ENCODE results near the gene TPST2.

Gene TPST2

DNA sequence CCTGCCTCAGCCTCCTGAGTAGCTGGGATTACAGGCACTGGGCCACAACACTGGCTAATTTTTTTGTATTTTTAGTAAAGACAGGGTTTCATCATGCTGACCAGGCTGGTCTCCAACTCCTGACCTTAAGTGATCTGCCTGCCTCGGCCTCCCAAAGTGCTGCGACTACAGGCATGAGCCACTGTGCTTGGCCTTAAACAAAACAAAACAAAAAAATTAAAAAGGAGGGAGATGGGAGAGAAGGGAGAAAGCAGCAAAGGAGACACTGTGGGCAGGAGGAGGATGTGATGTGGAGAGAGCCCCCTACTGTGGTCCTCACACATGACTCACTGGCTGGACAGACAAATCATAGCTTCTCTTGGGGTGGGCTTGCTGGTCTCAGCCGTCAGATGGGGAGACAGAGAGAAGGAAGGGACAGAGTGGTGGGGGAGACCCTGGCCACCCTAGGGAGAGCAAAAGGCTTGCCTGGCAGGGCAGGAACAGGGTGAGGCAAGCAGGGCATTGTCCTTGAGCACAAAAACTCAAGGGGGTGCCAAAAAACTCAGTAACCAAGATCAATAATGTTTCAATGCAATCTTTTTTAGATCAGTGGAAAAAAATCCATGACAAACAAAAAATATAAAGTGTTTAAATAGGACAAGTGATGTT is 31.6 kb downstream of the TPST2 start:
- DNase-seq: no peak

DNA sequence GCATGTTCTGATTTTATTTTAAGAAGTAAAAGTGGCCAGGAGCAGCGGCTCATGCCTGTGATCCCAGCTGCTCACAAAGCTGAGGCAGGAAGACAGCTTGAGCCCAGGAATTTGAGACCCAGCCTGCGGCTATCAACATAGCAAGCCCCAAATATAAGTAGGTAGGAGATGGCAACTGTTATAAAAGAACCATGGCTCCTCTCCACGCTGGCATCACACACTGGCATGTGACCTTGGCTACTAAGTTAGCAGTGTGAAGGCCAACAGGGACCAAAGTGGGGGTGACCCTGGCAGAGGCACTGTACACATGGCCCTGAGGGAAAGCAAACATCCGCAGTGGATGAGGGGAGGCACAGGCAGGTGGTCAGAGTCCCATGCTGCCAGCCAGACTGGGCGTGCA is 33.0 kb downstream of the TPST2 start:
- no peak for DNase-seq

DNA sequence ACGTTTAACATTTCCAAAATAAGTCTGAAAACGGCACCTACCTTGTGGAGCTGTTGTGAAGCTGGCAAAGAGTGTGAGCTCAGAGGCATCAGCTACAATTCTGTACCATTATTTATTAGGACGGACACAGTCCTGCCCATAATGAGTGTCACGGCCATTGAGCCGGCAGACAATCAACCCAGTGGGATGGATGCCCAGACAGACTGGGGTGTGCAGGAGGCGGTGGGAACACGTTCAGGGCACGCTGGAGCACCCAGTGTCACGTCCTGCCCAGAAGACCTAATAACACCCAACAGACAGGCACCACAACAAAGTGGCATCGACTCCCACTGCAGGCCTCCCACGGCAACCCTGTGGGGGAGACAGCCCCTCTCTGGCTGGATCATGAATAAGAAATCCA is 34.5 kb downstream of the TPST2 start:
- DNase-seq: peak in 2 of 56 donors; percentile 10 to 38

DNA sequence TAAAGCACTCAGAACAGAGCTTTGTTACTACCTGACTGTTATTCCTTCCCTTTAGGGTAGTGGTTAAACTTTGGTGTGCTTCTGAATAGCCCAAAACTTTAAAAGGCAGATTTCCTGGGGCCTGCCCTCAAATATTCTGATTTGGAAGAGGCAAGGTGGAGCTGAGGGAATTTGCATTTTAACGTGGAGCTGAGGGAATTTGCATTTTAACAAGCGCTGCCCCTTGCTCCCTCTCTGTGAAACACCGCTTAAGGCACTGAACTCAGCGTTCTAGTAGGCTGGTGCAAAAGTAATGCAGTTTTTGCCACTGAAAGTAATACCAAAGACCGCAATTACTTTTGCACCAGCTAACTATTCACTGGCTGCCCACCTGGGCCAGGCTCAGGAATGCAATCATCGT is 35.0 kb downstream of the TPST2 start:
- no peak for DNase-seq

DNA sequence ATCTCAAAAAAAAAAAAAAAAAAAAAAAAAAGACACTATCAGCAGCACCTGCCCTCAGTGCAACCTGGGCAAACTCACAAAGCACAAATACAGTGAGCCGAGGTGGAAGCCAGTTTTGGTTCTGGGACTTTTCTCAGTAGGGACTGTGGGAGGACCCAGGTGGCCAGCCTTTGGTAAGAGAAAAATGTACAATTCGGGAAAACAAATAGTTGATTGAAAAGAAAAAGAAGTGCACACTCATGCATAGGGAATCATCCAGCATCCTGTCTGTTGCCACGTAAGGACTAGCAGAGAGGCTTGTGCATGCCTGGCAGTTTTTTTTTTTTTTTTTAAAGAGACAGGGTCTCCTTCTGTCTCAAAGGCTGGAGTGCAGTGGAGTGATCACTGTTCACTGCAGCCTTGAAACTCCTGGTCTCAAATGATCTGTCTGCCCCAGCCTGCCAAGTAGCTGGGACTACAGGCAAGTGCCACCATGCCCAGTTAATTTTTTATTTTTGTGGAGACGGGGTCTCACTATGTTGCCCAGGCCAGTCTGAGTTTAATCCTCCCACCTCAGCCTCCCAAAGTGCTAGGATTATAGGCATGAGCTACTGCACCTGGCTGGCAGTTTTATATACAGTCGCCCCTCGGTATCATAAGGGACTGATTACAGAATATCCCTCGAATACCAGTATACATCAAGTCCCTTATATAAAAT is 36.7 kb downstream of the TPST2 start:
- no peak for DNase-seq

DNA sequence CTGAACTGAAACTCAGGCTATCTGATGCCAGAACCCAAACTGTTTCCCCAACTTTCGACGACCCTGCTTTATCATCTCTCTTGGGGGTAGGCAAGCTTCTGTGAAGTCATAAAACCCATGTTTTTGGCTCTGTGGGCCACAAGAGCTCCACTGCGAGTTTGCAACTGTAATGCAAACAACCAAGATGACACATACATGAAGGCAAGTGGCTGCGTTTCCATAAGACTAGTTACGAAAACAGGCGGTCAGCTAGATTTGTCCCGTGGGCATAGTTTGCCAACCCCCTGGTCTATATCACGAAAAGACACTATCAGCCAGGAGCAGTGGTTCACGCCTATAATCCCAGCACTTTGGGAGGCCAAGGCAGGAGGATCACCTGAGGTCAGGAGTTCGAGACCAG is 37.5 kb downstream of the TPST2 start:
- DNase-seq: no peak

DNA sequence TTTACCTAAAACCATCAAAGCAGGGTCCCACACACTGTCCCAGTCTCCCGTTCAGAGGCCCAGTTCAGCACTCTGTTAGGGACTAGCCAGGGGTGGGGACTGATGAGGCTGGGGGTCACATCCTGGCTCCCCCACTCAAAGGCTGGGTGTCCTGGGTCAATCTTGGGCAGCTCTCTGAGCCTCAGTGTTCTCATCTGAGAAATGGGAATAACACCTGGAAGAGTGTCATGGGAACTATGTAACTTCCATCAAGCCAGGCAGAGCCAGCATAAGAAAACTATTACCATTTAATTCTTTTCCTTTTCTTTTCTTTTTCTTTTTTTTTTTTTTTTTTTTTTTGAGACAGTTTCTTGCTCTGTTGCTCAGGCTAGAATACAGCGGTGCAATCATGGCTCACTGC is 38.4 kb downstream of the TPST2 start:
- DNase-seq: no peak

DNA sequence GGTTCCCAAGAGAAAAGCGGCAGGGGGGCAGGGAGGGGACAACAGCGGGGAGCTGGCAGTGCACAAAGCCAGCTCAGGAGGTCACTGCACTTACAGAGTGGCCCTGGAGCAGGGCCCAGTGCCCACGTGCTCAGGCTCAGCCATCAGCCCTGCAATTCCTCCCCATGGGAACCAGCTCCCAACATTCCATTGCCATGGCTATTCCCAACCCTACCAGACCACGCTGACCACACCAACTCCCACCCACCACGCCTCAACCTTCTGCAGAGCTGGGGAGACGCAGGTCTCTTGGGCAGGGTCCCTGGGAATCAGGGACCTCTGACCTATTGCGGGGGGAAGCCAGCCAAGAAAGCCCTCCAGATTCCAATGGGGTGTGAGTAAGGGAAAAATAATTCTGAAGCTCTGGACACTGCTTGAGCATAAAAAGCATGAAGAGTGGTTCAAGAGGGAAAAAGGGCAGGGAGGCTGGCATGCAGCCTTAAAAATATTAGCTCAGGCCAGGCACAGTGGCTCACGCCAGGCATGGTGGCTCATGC is 39.4 kb downstream of the TPST2 start:
- DNase-seq: peak in 35 of 56 donors; percentile 8 to 71 (median 36)

DNA sequence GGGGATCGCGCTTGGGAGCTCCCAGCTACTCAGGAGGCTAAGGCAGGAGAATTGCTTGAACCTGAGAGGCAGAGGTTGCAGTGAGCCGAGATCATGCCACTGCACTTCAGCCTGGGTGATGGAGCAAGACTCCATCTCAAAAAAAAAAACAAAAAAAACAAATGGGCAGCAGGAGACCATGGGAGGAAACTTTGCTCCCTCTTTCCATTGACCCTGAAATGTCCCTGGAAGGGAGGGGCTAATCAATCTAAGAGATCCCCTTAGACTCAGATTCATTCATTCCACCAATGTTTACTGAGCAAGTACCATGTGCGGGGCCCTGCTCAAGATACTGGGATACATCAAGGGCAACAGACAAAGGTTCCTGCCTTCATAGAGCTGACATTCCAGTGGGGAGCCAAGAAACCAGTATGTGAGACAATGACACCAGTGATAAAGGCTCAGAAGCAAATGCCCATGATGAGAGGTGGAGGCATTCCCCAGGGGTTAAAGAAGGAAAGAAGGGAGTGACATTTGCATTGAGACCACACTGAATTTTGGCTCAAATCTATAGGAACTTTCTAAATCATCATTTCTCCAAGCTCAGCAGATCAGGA is 39.9 kb downstream of the TPST2 start:
- no peak for DNase-seq

DNA sequence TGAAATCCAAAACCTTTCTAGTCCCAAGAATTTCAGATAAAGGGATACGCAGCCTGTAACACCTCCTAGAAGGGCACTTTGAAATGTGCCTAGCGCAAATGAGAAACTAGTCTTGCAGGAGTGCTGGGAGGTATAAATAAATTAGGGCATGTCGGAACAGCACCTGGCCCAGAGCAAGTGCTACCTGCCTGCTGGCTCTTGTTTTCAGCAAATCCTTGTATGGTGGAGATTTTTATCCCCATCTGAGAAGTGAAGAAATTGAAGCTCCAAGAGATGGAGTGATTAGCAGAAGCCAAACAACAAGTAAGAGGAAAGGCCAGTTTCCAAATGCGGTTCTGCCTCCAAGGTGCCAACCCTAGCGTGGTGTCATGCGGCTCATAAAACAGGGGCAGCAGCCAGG is 40.9 kb downstream of the TPST2 start:
- DNase-seq: no peak

DNA sequence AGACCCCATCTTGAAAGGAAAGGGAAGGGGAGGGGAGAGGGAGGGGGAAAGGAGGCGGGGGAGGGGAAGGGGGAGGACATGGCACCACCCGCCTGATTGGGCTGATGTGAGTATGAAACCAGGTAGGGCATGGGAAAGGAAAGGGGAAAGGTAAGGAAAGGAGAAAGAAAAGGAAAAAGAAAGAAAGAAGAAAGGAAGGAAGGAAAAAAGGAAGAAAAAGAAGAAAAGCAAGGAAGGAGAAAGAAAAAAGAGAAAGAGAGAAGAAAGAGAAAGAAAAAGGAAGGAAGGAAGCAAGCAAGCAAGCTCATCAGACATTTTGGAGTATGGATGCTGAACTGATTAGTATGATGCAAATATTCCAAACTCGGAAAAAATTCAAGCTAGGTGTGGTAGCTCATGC is 41.6 kb downstream of the TPST2 start:
- no peak for DNase-seq

DNA sequence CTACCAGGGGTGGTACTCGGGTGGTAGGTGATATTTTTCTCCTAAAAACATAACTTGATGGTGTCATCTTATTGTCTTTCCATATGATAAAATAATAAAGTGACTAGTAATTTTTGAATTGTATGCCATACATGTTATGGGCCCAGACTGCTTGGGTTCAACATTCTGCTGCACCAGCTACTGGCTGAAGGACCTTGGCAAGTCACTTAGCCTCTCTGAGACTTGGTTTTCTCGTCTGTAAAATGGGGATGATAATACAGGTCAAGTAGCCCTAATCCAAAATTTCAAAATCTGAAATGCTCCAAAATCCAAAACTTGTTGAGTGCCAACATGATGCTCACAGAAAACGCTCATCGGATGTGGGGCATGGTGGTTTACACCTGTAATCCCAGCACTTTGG is 42.1 kb downstream of the TPST2 start:
- DNase-seq: no peak

DNA sequence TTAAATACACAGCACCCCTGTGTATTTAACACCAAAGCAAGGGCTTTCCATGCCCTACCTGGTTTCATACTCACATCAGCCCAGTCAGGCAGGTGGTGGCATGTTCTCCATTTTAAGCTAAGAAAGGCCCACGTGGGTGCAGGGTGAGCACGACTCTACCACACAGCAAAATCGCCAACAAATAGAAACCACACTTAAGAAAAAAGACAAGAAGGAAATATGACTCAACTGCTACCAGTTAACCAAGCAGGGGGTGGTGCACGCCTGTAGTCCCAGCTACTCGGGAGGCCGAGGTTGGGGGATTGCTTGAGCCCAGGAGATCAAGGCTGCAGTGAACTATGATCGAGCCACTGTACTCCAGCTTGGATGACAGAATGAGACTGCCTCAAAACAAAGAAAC is 42.5 kb downstream of the TPST2 start:
- DNase-seq: no peak

DNA sequence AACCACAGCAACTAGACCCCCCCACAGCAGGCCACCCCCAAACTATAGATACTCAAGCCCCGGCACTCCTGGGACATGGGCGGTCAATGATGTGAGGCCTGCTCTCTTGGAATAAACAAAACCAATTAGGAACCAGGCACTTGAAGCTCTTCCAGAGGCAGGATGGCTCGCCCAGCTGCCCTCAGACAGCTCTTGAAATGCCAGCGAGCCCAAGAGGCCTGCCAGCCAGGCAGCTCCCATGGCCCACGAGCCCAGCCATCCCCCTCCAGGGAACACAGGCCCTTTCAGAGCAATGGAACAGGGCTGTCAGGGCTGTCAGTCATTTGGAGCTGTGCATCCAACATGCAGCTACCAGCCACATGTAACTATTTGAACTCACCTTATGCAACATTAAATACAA is 43.6 kb downstream of the TPST2 start:
- DNase-seq: peak in 23 of 56 donors; percentile 7 to 67 (median 27)

DNA sequence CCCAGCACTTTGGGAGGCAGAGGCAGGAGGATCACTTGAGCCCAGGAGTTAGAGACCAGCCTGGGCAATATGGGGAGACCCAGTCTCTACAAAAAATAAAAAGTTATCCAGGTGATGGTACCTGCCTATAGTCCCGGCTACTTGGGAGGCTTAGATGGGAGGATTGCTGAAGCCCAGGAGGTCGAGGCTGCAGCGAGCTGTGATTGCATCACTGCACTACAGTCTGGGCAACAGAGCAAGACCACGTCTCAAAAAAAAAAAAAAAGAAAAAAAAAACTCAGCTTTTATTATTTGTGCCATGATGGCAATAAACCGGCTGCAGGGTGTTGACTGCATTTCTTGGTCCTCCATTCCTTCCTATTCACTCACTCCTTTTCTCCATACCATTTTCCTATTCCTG is 44.1 kb downstream of the TPST2 start:
- DNase-seq: no peak

DNA sequence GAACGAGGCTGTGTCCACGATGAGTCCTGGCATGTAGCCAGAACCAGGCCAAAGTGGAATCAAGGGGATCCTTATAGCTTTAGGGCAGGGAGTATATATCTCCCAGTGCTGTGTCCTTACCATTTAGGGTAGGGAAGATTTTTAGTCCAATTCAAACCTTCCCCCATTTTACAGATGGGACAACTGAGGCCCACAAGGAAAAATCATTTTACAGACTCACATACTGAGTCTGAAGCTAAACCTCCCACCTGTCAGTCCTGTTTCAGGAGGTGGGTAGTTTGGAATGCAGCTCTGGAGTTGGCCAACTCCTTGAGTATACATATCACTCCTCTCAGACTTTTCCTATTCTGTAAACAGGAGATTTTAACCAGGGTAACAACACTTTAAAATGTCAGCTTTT is 44.5 kb downstream of the TPST2 start:
- no peak for DNase-seq

DNA sequence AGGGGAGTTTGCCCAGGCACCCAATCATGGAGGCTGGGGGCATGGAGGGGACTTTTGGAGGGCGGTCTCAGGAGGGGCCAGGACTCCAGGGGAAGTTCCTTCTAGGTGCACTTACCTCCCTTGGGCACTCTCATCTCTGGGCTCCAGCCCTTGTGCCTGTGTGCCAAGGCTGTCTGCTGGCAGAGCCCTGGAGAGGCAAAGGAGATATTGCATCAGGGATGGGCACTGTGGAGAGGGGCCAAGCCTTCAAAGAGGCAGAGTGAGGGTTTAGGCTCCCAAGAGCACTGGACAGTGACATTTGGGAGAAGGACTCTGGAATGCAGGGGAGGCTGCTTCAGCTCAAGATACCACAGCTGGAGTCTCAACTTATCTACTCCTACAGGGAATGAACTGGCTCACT is 45.4 kb downstream of the TPST2 start:
- no peak for DNase-seq

DNA sequence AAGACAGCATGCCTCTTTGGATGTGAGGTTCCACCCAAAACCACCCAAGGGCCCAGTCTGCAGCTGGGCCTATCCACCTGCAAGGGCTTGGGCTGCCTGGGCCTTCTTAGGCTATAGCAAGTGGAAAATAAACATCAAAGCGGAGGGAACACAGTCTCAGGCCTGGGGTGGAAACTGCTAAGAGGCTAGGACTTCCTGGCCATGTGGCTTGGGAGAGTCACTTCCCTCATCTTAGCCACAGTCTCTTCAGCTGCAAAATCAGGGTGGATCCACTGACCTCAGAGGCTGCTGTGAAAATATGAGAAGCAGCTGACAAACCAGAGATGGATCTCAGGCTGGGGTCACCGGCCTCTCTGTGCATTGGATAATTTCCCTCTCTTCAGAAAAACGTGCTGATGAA is 47.1 kb downstream of the TPST2 start:
- DNase-seq: peak in 1 of 56 donors; percentile 15

DNA sequence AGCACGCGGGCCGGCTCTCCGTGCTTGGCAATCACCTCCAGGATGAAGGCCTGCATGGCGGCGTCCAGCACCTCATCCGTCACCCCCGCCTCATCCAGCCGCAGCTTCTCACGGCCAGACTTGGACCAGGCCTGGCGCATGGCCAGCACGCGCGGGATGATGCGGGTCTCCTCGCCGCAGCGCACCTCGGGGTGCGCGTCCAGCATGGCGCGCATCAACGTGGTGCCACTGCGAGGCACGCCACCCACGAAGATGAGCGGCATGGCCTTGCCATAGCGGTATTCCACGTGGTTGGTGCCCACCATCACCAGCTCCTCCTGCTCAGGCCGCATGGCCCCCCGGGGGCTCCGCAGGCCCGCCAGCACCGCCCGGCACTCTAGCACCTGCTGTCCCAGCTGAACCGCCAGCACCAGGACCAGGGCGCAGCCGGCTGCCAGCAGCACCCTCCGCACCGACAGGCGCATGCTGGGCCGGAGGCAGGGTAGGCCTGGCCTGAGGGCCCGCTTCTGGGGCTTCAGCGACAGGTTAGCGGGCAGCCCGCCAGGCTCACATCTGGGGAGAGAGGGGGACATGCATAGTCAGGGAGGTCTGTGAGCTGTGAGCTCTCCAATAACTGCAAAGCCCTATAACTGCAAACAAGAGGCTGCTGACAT is 48.6 kb downstream of the TPST2 start:
- no peak for DNase-seq

DNA sequence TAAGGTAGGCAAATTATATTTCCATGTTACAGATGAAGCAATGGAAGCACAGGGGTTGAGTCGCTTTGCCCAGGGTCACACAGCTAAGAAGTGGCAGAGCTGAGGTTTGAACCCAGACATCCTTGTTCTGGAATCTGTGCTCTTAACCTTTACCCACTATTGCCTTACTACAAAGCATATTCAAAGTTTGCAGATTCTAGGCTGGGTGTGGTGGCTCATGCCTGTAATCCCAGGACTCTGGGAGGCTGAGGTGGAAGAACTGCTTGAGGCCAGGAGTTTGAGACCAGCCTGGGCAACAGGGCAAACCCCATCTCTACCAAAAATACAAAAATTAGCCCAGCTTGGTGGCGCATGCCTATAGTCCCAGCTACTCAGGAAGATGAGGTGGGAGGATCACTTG is 49.8 kb downstream of the TPST2 start:
- no peak for DNase-seq

DNA sequence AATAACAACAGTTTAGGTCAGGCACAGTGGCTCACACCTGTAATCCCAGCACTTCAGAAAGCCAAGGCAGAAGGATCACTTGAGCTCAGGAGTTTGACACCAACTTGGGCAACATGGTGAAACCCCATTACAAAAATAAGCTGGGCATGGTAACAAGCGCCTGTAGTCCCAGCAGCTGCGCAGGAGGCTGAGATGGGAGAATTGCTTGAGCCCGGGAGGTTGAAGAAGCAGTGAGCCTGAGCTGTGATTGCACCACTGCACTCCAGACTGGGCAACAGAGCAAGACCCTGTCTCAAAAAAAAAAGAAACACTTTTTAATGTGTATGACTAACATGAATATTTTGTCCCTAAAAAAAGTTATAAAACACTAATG is 53.2 kb downstream of the TPST2 start:
- no peak for DNase-seq

DNA sequence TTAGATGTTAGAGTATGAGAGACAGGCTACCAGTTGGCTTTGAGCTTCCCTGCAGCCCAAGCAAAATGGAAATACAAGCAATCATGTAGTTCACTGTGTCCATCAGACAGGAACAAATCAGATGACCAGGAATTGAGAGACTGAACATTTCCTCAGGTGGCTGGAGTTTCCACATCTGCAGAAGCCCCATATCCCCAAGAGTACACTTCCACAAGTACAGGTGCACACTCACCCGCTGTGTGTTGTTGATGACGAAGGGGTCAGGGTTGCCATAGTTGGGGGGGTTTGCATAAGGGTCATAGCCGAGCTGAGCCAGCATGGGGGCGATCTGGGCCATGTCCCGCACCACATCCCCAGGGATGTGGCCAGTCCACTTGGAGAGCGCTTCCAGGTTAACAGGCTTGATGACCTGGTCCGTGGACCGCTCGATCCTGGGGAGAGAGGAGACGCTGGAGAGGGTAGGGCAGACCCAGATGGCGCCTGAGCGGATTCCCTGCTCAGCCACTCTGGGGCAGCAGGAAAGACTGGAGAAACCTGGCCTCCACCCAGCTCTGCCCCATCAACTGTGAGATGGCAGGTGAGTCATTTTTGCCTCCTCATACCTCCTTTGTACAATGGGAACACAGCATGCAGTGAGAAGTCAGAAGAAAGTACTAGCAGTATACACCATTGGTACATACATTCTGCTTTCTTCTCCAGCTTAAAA is 53.7 kb downstream of the TPST2 start:
- DNase-seq: no peak

Data from amygdala (tissue), 56 donors.